Measurements from ENCODE around the gene TKTL2.

TKTL2 gene

DNA sequence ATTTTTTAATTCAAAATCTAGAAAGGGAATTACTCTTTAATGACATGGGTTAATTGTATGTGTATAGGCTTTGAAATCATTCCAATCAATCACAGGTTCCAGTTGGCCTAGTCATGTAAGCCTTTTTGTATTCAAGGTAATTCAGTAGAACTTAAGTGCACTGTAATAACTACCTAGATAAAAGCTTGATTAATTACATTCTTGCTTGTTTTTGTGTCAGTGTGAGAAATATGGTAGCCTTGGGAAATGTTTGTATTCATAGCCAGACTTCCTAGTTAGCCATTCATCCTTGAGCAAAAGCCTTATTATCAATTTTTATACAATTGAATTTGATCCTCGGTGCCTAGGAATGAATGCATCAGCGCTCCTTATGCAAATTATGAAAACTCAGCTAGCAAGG is 33.5 kb downstream of the TKTL2 start:
- H3K27ac ChIP-seq: no peak overlapping the region
- TF ChIP-seq, protein P1, sequence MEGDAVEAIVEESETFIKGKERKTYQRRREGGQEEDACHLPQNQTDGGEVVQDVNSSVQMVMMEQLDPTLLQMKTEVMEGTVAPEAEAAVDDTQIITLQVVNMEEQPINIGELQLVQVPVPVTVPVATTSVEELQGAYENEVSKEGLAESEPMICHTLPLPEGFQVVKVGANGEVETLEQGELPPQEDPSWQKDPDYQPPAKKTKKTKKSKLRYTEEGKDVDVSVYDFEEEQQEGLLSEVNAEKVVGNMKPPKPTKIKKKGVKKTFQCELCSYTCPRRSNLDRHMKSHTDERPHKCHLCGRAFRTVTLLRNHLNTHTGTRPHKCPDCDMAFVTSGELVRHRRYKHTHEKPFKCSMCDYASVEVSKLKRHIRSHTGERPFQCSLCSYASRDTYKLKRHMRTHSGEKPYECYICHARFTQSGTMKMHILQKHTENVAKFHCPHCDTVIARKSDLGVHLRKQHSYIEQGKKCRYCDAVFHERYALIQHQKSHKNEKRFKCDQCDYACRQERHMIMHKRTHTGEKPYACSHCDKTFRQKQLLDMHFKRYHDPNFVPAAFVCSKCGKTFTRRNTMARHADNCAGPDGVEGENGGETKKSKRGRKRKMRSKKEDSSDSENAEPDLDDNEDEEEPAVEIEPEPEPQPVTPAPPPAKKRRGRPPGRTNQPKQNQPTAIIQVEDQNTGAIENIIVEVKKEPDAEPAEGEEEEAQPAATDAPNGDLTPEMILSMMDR (conservative IDR thresholded peaks at IDR 0.05): no peak

Data from VCaP (cell line).